Mesenchymal stem cell (in vitro differentiated cells and primary cell): ENCODE results near the gene GPATCH2L.

Experiments
- DNase-seq: peaks from one replicate; pipeline ENCODE4 v3.0.0-alpha.2; 2013
- H2AFZ ChIP-seq: one replicate; pipeline ENCODE4 v1.6.1; 2013; ENCODE audit warnings: low read depth, mild to moderate bottlenecking, control low read depth, inconsistent platforms, low read length, moderate library complexity
- H2AK5ac ChIP-seq: 2 replicates; pipeline ENCODE4 v1.6.1; 2013; ENCODE audit warnings: low read length, moderate library complexity, mild to moderate bottlenecking, inconsistent platforms; ENCODE audit not compliant: severe bottlenecking
- H2BK120ac ChIP-seq: one replicate; pipeline ENCODE4 v1.6.1; 2013; ENCODE audit warnings: low read depth, mild to moderate bottlenecking, inconsistent platforms, low read length, moderate library complexity
- H2BK12ac ChIP-seq, 2 experiments: one replicate each; pipeline ENCODE4 v1.6.1; 2013; ENCODE audit warnings: inconsistent platforms in 2 of 2, low read length in 2 of 2, mild to moderate bottlenecking in 2 of 2, moderate library complexity in 2 of 2, control low read depth in 1 of 2
- H2BK15ac ChIP-seq: one replicate; pipeline ENCODE4 v1.6.1; 2013; ENCODE audit warnings: mild to moderate bottlenecking, low read depth, inconsistent platforms; ENCODE audit not compliant: poor library complexity, severe bottlenecking
- H2BK5ac ChIP-seq: 2 replicates; pipeline ENCODE4 v1.6.1; 2013; ENCODE audit warnings: low read depth, mild to moderate bottlenecking, low read length, control low read depth, inconsistent platforms; ENCODE audit not compliant: poor library complexity, severe bottlenecking
- H3K14ac ChIP-seq, 2 experiments: one replicate each; pipeline ENCODE4 v1.6.1; 2013; ENCODE audit warnings: inconsistent platforms in 2 of 2, low read length in 2 of 2, control low read depth in 1 of 2, mild to moderate bottlenecking in 1 of 2, moderate library complexity in 1 of 2
- H3K18ac ChIP-seq, 2 experiments: one replicate each; pipeline ENCODE4 v1.6.1; 2013; ENCODE audit warnings: inconsistent platforms in 2 of 2, low read length in 2 of 2, control low read depth in 1 of 2, low read depth in 1 of 2, mild to moderate bottlenecking in 1 of 2
- H3K23ac ChIP-seq, 2 experiments: one replicate each; pipeline ENCODE4 v1.6.1; 2013; ENCODE audit warnings: inconsistent platforms in 2 of 2, low read length in 2 of 2, mild to moderate bottlenecking in 2 of 2, moderate library complexity in 2 of 2, control low read depth in 1 of 2
- H3K27ac ChIP-seq: 2 replicates; pipeline ENCODE4 v1.5.1; 2013; ENCODE audit warnings: mild to moderate bottlenecking, moderate library complexity, low read length, control low read depth, inconsistent platforms; ENCODE audit not compliant: poor library complexity, severe bottlenecking
- H3K27me3 ChIP-seq, 2 experiments: 2 replicates each; pipeline versions ENCODE4 v1.6.1 to v1.7.0; 2013; ENCODE audit warnings: low read length in 2 of 2, mild to moderate bottlenecking in 2 of 2, moderate library complexity in 2 of 2, control low read depth in 1 of 2, inconsistent platforms in 1 of 2; ENCODE audit not compliant: control insufficient read depth in 1 of 2, insufficient read depth in 1 of 2
- H3K36me3 ChIP-seq, 2 experiments: 2 replicates each; pipeline versions ENCODE4 v1.6.1 to v1.7.0; 2013; ENCODE audit warnings: low read length in 2 of 2, control low read depth in 1 of 2, inconsistent platforms in 1 of 2, low read depth in 1 of 2, mild to moderate bottlenecking in 1 of 2; ENCODE audit not compliant: insufficient read depth in 2 of 2, control insufficient read depth in 1 of 2
- H3K4ac ChIP-seq, 2 experiments: one replicate each; pipeline ENCODE4 v1.6.1; 2013; ENCODE audit warnings: inconsistent platforms in 2 of 2, low read length in 2 of 2, mild to moderate bottlenecking in 2 of 2, moderate library complexity in 2 of 2, control low read depth in 1 of 2, low read depth in 1 of 2
- H3K4me1 ChIP-seq: 2 replicates; pipeline ENCODE4 v1.6.1; 2013; ENCODE audit warnings: low read depth, low read length, control low read depth; ENCODE audit not compliant: control insufficient read depth, insufficient read depth
- H3K4me2 ChIP-seq: 2 replicates; pipeline ENCODE4 v1.6.1; 2013; ENCODE audit warnings: low read length, mild to moderate bottlenecking, inconsistent platforms; ENCODE audit not compliant: poor library complexity, severe bottlenecking
- H3K4me3 ChIP-seq, 2 experiments: 2 replicates each; pipeline versions ENCODE4 v1.5.1 to v1.7.0; 2013; ENCODE audit warnings: low read length in 2 of 2, mild to moderate bottlenecking in 2 of 2, control low read depth in 1 of 2, low read depth in 1 of 2; ENCODE audit not compliant: insufficient read depth in 1 of 2
- H3K79me1 ChIP-seq: replicated peaks from 2 replicates; pipeline ENCODE4 v1.6.1; 2013; ENCODE audit warnings: mild to moderate bottlenecking, control low read depth, low read length, inconsistent platforms; ENCODE audit not compliant: poor library complexity, severe bottlenecking
- H3K9ac ChIP-seq: 2 replicates; pipeline ENCODE4 v1.7.0; 2013; ENCODE audit warnings: mild to moderate bottlenecking, low read length, moderate library complexity
- H3K9me3 ChIP-seq: 2 replicates; pipeline ENCODE4 v1.7.0; 2013; ENCODE audit warnings: mild to moderate bottlenecking, low read length; ENCODE audit not compliant: control insufficient read depth
- H4K8ac ChIP-seq: one replicate; pipeline ENCODE4 v1.6.1; 2013; ENCODE audit warnings: inconsistent platforms, mild to moderate bottlenecking, low read length, moderate library complexity
- H4K91ac ChIP-seq: one replicate; pipeline ENCODE4 v1.6.1; 2013; ENCODE audit warnings: mild to moderate bottlenecking, low read length, inconsistent platforms
- WGBS: methylation state at CpG from one replicate; pipeline ENCODE4 v1.1.7; 2013; ENCODE audit warnings: mixed read lengths; 5-methylcytosine and 5-hydroxymethylcytosine counted together

Gene GPATCH2L

DNA sequence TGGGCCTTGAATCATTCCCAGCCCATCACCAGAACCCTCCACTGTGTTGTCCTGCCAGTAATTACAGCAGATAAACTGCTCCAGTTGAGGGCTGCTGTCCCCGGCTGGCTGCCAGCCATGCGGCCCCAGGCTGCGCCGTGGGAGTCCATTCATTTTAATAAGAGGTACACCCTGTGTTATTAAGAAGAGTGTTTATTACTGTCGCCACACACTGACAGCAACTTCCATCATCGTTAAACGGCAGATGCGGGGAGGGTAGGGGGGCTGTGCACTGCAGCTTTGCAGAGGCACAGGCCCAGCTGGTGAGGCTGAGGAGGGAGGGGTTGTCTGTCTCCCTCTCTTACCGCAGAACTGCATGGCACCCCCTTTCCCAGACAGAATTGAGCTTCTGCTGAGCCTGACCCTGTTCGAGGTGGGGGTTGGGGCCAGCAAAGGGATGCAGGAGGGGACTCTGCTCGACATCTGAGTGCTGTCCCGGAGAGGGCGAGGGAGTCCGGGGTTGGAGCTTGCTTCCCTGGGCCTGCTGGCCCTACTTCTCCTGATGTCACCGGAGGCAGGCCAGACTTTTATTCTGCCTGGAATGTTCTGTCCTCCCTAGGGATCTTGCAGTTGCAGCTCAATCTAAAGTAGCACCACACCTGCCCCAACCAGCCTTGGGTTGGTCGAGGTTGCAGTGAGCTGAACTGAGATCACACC, 33.8 kb upstream of the GPATCH2L start:
- peaks cover 20 to 33% of the 10 kb centered on the region in 2 experiments for H3K27me3 ChIP-seq
- H4K8ac ChIP-seq = no peak overlapping the region
- no peak overlapping the region for H2AK5ac ChIP-seq
- no peak overlapping the region for H2BK15ac ChIP-seq
- no peak overlapping the region for H2AFZ ChIP-seq
- no peak overlapping the region for H3K4me2 ChIP-seq
- H3K27ac ChIP-seq = no peak overlapping the region
- DNase-seq = no peak
- no peak overlapping the region for H3K4ac ChIP-seq
- no peak overlapping the region for H2BK5ac ChIP-seq
- H3K4me1 ChIP-seq = no peaks in the 10 kb centered on the region
- no peak overlapping the region for H4K91ac ChIP-seq
- no peak overlapping the region for H3K23ac ChIP-seq
- peaks cover 14% of the 10 kb centered on the region for H3K9me3 ChIP-seq
- 74% methylated on average over 15 of the region's 16 CpGs for WGBS
- H3K79me1 ChIP-seq = no peaks in the 10 kb centered on the region
- H3K36me3 ChIP-seq = no peaks in the 10 kb centered on the region
- no peak overlapping the region for H3K9ac ChIP-seq
- H3K4me3 ChIP-seq = no peak overlapping the region
- H3K18ac ChIP-seq = no peak overlapping the region
- no peak overlapping the region for H2BK120ac ChIP-seq
- no peak overlapping the region for H2BK12ac ChIP-seq
- H3K14ac ChIP-seq = no peak overlapping the region

- 64% methylated on average over 4 of the region's 4 CpGs for WGBS
- H4K8ac ChIP-seq = no peak overlapping the region
These were observed 33.1 kb upstream of the GPATCH2L start for GRCh38 chr14:76118594-76118993.

DNA sequence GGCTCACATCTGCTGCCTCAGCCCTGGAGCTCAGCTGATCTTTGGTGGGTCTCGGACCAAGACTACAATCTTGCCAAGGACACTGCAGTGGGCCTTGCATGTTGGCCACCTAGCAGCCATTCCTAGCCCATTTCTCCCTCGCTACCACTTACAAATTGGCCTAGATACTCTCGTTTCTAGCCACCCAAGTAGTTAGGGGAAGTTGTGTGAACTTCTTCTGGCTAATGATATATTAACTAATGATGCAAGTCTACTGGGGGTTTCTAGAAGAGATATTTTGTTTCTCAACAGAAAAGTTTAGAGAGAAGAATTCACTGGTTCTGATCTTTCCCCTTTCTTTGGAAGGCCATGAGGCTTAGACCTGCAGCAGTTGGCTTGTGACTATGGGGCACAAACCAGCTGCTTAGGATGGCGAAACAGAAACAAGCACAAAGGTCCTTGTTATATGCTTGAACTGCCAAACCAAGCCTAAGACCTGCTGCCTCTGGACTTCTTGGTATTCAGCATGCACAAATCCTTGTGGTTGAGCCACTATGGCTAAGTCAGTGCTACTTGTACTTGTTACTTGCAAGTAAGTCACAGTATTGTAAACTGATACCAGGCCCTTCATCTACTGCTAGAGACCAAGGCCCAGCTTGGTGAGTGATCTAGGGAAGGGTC, 30.5 kb upstream of the GPATCH2L start:
- Histone ChIP-seq H3K79me1 (no peaks in the 10 kb centered on the region), H2AK5ac (no peak overlapping the region), H3K9me3 (peaks cover 3% of the 10 kb centered on the region), H4K8ac (no peak overlapping the region), H3K4me3 (no peak overlapping the region), H4K91ac (no peak overlapping the region), H3K27me3 (peaks cover 15 to 36% of the 10 kb centered on the region in 2 experiments), H3K18ac (no peak overlapping the region), H3K27ac (no peak overlapping the region), H3K9ac (no peak overlapping the region), H2AFZ (no peak overlapping the region), H3K36me3 (no peaks in the 10 kb centered on the region), H2BK5ac (no peak overlapping the region), H3K4ac (no peak overlapping the region), H2BK120ac (no peak overlapping the region), H2BK12ac (no peak overlapping the region), H3K4me2 (no peak overlapping the region), H3K14ac (no peak overlapping the region), H3K4me1 (no peaks in the 10 kb centered on the region), H3K23ac (no peak overlapping the region), H2BK15ac (no peak overlapping the region)
- DNase-seq = no peak
- 66% methylated on average over 3 of the region's 4 CpGs for WGBS

More at GRCh38 chr14:76118594-76118993, 33.1 kb upstream of the GPATCH2L start:
- Histone ChIP-seq H3K9ac (no peak overlapping the region), H3K4ac (no peak overlapping the region), H4K91ac (no peak overlapping the region), H2BK12ac (no peak overlapping the region), H3K27ac (no peak overlapping the region), H3K9me3 (peaks cover 14% of the 10 kb centered on the region), H3K18ac (no peak overlapping the region), H3K79me1 (no peaks in the 10 kb centered on the region), H3K14ac (no peak overlapping the region), H2BK5ac (no peak overlapping the region), H3K4me3 (no peak overlapping the region), H2BK15ac (no peak overlapping the region), H3K36me3 (no peaks in the 10 kb centered on the region), H3K4me2 (no peak overlapping the region), H3K4me1 (no peaks in the 10 kb centered on the region), H3K27me3 (peaks cover 14 to 31% of the 10 kb centered on the region in 2 experiments), H2BK120ac (no peak overlapping the region), H2AK5ac (no peak overlapping the region), H3K23ac (no peak overlapping the region), H2AFZ (no peak overlapping the region)
- DNase-seq = no peak

GRCh38 chr14:76123426-76124225, 28.1 kb upstream of the GPATCH2L start:
- Histone ChIP-seq H3K9ac (no peak overlapping the region), H3K14ac (no peak overlapping the region), H4K91ac (no peak overlapping the region), H2BK12ac (no peak overlapping the region), H2BK5ac (no peak overlapping the region), H3K4me2 (no peak overlapping the region), H3K4ac (no peak overlapping the region), H3K9me3 (peaks cover 3% of the 10 kb centered on the region), H3K4me1 (no peaks in the 10 kb centered on the region), H2BK120ac (no peak overlapping the region), H3K18ac (no peak overlapping the region), H3K27me3 (peaks cover 17 to 31% of the 10 kb centered on the region in 2 experiments), H4K8ac (no peak overlapping the region), H2AFZ (no peak overlapping the region), H2AK5ac (no peak overlapping the region), H3K4me3 (no peak overlapping the region), H3K23ac (no peak overlapping the region), H2BK15ac (no peak overlapping the region), H3K27ac (no peak overlapping the region), H3K36me3 (no peaks in the 10 kb centered on the region), H3K79me1 (no peaks in the 10 kb centered on the region)
- DNase-seq = no peak
- 63% methylated on average over 10 of the region's 10 CpGs for WGBS
